Keratinocyte (primary cell): ENCODE results near the gene UBXN11.

Experiments used
- CTCF ChIP-seq, 3 experiments: IDR thresholded peaks in 1 of 3; conservative IDR thresholded peaks in 1 of 3; optimal IDR thresholded peaks in 1 of 3; 2 replicates in 2 of 3; 3 replicates in 1 of 3; pipeline versions ENCODE3 to v1.5.1; 2011; ENCODE audit warnings: low read length in 3 of 3, mild to moderate bottlenecking in 3 of 3, moderate library complexity in 2 of 3, control low read depth in 1 of 3, inconsistent platforms in 1 of 3; ENCODE audit not compliant: insufficient read depth in 2 of 3; ENCODE audit errors: extremely low read depth in 1 of 3
- EZH2 ChIP-seq: IDR thresholded peaks from one replicate; pipeline ENCODE4 v1.6.1; 2012; ENCODE audit warnings: inconsistent platforms, mild to moderate bottlenecking, low read length, moderate library complexity

DNA sequence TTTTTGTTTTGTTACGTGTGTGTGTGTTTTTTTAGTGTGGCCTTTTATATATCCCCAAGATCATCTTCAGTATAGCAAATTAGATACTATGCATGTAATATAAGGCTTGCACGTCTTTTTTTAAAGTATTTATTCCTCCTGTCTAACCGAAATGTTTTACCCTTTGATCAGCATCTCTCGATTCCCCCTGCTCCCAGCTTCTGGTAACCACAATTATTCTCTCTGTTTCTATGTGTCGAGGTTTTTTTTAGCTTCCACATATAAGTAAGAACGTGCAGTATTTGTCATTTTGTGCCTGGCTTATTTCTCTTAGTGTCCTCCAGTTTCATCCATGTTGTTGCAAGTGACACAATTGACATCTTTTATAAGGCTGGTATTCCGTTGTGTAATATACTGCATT is 53.7 kb downstream of the UBXN11 start:
- TF ChIP-seq CTCF (optimal IDR thresholded peaks at IDR 0.05 in 1 of 3, IDR thresholded peaks at IDR 0.05 in 1 of 3, conservative IDR thresholded peaks at IDR 0.05 in 1 of 3; ENCODE audit: extremely low read depth in 1 of 3, insufficient read depth in 2 of 3, low read length in 3 of 3) (no peak), EZH2 (no peak)
